ENCODE measurements around the gene BUB3.

The BUB3 gene

DNA sequence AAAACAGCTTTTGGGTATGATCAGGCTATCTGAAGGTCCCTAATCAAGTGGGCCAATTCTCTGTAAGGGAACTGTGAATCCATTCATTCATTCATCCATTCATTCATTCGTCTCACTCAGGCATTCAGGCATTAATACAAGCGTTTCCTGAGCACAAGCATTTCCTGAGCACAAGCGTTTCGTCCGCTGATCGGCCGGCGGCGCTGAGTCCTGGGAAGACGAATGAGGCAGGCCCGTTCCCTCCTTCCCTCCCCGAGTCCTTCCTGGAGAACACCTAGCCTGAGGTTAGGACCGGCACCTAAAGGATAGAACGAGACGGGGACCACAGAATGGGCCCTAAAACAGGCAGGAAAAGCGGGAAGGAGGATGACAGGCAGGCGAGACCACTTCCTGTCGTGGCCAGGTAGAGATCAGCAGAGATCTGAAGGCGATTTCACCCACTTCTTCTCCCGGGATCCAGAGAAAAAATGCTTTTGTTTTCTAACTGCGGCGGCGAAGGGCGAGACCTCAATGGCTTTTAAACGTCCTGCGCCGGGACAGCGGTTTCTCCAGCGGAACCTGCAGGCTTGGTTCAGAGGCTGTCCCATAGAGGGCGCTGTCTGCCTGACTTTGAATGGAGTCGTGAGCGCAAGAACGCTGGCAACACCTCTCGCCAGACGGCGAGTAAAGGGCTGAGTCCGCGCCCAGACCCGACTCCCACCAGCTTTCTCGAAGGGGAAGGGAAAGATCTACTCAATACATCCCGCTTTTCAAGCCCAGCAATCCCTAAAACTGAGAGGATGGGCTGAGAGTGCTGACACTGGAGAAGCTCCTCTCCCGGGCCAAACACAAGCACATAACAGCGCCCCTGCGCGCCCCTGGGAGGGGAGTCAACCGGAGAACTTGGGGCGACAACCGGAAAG is 21.4 kb upstream of the BUB3 start:
- peak overlapping the region; percentile 30 to 37 for H3K4me3 ChIP-seq (replicated peaks in 1 of 2; ENCODE audit: low read depth in 2 of 2, low read length in 2 of 2)
- peak; percentile 86 to 88 for DNase-seq (ENCODE audit: low read depth in 2 of 2)
- TF ChIP-seq, protein P1, sequence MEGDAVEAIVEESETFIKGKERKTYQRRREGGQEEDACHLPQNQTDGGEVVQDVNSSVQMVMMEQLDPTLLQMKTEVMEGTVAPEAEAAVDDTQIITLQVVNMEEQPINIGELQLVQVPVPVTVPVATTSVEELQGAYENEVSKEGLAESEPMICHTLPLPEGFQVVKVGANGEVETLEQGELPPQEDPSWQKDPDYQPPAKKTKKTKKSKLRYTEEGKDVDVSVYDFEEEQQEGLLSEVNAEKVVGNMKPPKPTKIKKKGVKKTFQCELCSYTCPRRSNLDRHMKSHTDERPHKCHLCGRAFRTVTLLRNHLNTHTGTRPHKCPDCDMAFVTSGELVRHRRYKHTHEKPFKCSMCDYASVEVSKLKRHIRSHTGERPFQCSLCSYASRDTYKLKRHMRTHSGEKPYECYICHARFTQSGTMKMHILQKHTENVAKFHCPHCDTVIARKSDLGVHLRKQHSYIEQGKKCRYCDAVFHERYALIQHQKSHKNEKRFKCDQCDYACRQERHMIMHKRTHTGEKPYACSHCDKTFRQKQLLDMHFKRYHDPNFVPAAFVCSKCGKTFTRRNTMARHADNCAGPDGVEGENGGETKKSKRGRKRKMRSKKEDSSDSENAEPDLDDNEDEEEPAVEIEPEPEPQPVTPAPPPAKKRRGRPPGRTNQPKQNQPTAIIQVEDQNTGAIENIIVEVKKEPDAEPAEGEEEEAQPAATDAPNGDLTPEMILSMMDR (IDR thresholded peaks at IDR 0.05; ENCODE audit: low read depth, low read length): peak; percentile 96

- H3K4me3 ChIP-seq (replicated peaks in 1 of 2; ENCODE audit: low read depth in 2 of 2, low read length in 2 of 2): no peak overlapping the region
- no peak for DNase-seq (ENCODE audit: low read depth in 2 of 2)
- TF ChIP-seq, protein P1 (IDR thresholded peaks at IDR 0.05; ENCODE audit: low read depth, low read length): no peak
Observed at GRCh38 chr10:123133541-123134342, 20.5 kb upstream of the BUB3 start.

DNA sequence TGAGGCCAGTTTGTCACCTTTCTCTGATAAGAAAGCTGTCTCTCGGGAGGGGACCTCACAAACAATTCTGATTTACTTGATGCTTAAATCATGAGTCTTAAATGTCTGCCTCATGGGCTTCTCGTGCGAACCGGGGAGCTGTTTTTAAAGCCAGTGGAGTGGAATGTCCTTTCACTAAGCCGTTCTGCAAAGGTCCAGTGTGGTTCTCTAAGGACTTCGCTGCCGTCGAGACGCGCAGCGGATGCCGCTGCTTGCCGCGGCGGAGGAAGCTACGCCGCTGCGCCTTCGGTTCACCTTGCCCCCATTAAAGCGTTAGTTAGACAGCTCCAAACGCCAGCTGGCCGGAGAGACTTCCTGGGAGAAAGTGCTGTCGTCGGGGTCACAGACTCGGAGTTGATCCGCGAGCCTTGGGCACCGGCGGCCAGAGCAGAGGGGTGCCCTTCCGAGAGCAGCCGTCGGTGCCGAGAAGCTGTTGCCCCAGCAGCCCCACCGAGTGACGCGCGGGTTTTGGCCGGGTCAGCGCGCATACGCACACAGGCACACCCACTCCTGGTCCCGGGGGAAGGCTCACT is 19.8 kb upstream of the BUB3 start:
- DNase-seq (ENCODE audit: low read depth in 2 of 2): peak; percentile 27 to 43
- TF ChIP-seq, protein P1 (IDR thresholded peaks at IDR 0.05; ENCODE audit: low read depth, low read length): no peak
- H3K4me3 ChIP-seq (replicated peaks in 1 of 2; ENCODE audit: low read depth in 2 of 2, low read length in 2 of 2): no peak overlapping the region

DNA sequence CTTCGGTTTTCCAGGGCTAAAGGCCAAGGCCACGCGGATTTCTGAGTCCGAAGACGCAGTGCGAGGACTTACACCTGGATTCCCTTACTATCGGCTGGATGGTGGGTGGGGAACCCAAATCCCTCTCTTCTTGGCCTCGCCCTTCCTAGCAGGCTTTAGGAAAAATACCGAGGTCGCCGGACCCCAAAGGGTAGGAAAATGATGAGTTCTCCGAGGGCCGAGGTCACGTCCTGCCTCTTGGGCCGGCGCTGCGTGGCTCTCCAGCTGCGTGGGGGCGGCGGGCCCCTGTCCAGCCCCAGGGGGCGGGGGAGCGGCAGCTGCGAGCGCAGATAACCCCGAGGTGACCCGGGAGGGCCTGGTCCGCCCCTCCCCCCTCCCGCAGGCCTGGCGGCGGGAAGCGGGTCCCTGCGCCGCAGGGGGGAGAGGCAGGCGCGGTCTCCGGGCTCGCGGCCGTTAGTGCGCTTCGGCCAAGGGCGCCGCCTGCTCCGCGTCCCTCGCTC is 19.2 kb upstream of the BUB3 start:
- no peak for DNase-seq (ENCODE audit: low read depth in 2 of 2)
- H3K4me3 ChIP-seq (replicated peaks in 1 of 2; ENCODE audit: low read depth in 2 of 2, low read length in 2 of 2): no peak overlapping the region
- TF ChIP-seq, protein P1 (IDR thresholded peaks at IDR 0.05; ENCODE audit: low read depth, low read length): no peak

GRCh38 chr10:123135415-123136141 is 18.6 kb upstream of the BUB3 start, which contains the start of gene HMX3:
TSS of gene HMX3 (plus strand) at chr10:123135970. CDS start at chr10:123136051, 81 bp downstream.
- H3K4me3 ChIP-seq (replicated peaks in 1 of 2; ENCODE audit: low read depth in 2 of 2, low read length in 2 of 2): peak within 1 kb of the TSS; percentile 22 to 38
- TF ChIP-seq, protein P1 (IDR thresholded peaks at IDR 0.05; ENCODE audit: low read depth, low read length): no peak

More at GRCh38 chr10:123135415-123136141, 18.6 kb upstream of the BUB3 start, which contains the start of gene HMX3:
- DNase-seq (ENCODE audit: low read depth in 2 of 2): peak; percentile 51 to 54
